Hepatocyte (in vitro differentiated cells): ENCODE results near the gene TADA3. TPM values are rescaled to one million over a fixed set of nuclear protein-coding genes. Genes with fewer than 3 reads are reported as not detected.

Source experiments
- DNase-seq: peaks from one replicate; pipeline ENCODE4 v3.0.0-alpha.2; 2016; ENCODE audit warnings: low spot score
- H2AFZ ChIP-seq: fragments of 200-600 bp; sonication (generic); 2 replicates; pipeline ENCODE4 v1.6.0; 2016; ENCODE audit warnings: antibody characterized with exemption, mild to moderate bottlenecking
- H3K27ac ChIP-seq: fragments of 200-600 bp; sonication (generic); 2 replicates; pipeline ENCODE4 v1.5.1; 2016; ENCODE audit warnings: mild to moderate bottlenecking
- H3K27me3 ChIP-seq: fragments of 200-600 bp; sonication (generic); 2 replicates; pipeline ENCODE4 v1.6.1; 2016
- H3K36me3 ChIP-seq: fragments of 200-600 bp; sonication (generic); replicated peaks from 2 replicates; pipeline ENCODE4 v1.5.1; 2016; ENCODE audit warnings: low read depth; ENCODE audit not compliant: insufficient read depth
- H3K4me1 ChIP-seq: fragments of 200-600 bp; sonication (generic); 2 replicates; pipeline ENCODE4 v1.5.1; 2016; ENCODE audit warnings: mild to moderate bottlenecking, moderate library complexity; ENCODE audit not compliant: insufficient read depth
- H3K4me2 ChIP-seq: fragments of 200-600 bp; sonication (generic); 2 replicates; pipeline ENCODE4 v1.6.0; 2016
- H3K4me3 ChIP-seq: fragments of 200-600 bp; sonication (generic); 2 replicates; pipeline ENCODE4 v1.5.1; 2016; ENCODE audit warnings: mild to moderate bottlenecking
- H3K79me2 ChIP-seq: fragments of 200-600 bp; sonication (generic); 2 replicates; pipeline ENCODE4 v1.6.0; 2017; ENCODE audit warnings: mild to moderate bottlenecking
- H3K9me2 ChIP-seq: fragments of 200-600 bp; sonication (generic); replicated peaks from 2 replicates; pipeline ENCODE4 v1.6.0; 2017; ENCODE audit warnings: mild to moderate bottlenecking; ENCODE audit not compliant: insufficient read depth
- H3K9me3 ChIP-seq: fragments of 200-600 bp; sonication (generic); 2 replicates; pipeline ENCODE4 v1.5.1; 2016; ENCODE audit warnings: low read depth, mild to moderate bottlenecking
- H4K20me1 ChIP-seq: fragments of 200-600 bp; sonication (generic); 2 replicates; pipeline ENCODE4 v1.6.0; 2016; ENCODE audit warnings: mild to moderate bottlenecking; ENCODE audit not compliant: insufficient read depth, poor library complexity, severe bottlenecking
- CTCF ChIP-seq: fragments of 200-600 bp; sonication (generic); IDR thresholded peaks from 2 replicates; pipeline ENCODE4 v1.5.1; 2016; ENCODE audit warnings: antibody characterized with exemption, mild to moderate bottlenecking; ENCODE audit not compliant: poor library complexity
- EZH2 ChIP-seq: fragments of 200-600 bp; sonication (generic); IDR thresholded peaks from 2 replicates; pipeline ENCODE4 v1.6.1; 2016; ENCODE audit warnings: antibody characterized with exemption, mild to moderate bottlenecking, borderline replicate concordance
- EZH2phosphoT487 ChIP-seq: fragments of 200-600 bp; sonication (generic); IDR thresholded peaks from one replicate; pipeline ENCODE4 v1.6.1; 2018; ENCODE audit warnings: antibody characterized with exemption, mild to moderate bottlenecking, low read depth, moderate library complexity; ENCODE audit not compliant: unreplicated experiment, severe bottlenecking
- WGBS: methylation state at CpG from one replicate; pipeline ENCODE4 v1.1.6; 2016; ENCODE audit warnings: low lambda C conversion rate; ENCODE audit errors: missing lambda C conversion rate; 5-methylcytosine and 5-hydroxymethylcytosine counted together
- polyA plus RNA-seq: library from polyadenylated mRNA; unstranded; fragments of >200 nt; fragmentation: Nextera tagmentation; extraction: Ambion mirVana; gene quantifications from 2 replicates; pipeline ENCODE4 v1.2.1, GENCODE V29; 2016
- total RNA-seq: library from RNA; depleted of rRNA; stranded (reverse); fragments of >200 nt; gene quantifications from 2 replicates; pipeline ENCODE4 v1.2.3, GENCODE V29; 2014

Gene TADA3
- total and polyA plus RNA-seq, 2 experiments from 2014 or later, result 61.2 to 65.5 TPM

- peak overlapping the region; percentile 32 for H2AFZ ChIP-seq
- H3K79me2 ChIP-seq, result no peaks in the 10 kb centered on the region
- H3K4me3 ChIP-seq, result peak overlapping the region; percentile 14
- WGBS, result 11% methylated on average over 18 of the region's 18 CpGs
- no peaks in the 10 kb centered on the region for H3K36me3 ChIP-seq
- no peaks in the 10 kb centered on the region for H3K27me3 ChIP-seq
- peaks cover 14% of the 10 kb centered on the region for H3K4me1 ChIP-seq
- H4K20me1 ChIP-seq, result no peaks in the 10 kb centered on the region
- no peak for DNase-seq
- H3K9me2 ChIP-seq, result no peaks in the 10 kb centered on the region
- peak overlapping the region; percentile 86 for H3K27ac ChIP-seq
- peak overlapping the region; percentile 93 for H3K4me2 ChIP-seq
- TF ChIP-seq CTCF (no peak), EZH2phosphoT487 (no peak), EZH2 (no peak)
- no peaks in the 10 kb centered on the region for H3K9me3 ChIP-seq
Measured at GRCh38 chr3:9810433-9810770, 18.1 kb upstream of the TADA3 start.

DNA sequence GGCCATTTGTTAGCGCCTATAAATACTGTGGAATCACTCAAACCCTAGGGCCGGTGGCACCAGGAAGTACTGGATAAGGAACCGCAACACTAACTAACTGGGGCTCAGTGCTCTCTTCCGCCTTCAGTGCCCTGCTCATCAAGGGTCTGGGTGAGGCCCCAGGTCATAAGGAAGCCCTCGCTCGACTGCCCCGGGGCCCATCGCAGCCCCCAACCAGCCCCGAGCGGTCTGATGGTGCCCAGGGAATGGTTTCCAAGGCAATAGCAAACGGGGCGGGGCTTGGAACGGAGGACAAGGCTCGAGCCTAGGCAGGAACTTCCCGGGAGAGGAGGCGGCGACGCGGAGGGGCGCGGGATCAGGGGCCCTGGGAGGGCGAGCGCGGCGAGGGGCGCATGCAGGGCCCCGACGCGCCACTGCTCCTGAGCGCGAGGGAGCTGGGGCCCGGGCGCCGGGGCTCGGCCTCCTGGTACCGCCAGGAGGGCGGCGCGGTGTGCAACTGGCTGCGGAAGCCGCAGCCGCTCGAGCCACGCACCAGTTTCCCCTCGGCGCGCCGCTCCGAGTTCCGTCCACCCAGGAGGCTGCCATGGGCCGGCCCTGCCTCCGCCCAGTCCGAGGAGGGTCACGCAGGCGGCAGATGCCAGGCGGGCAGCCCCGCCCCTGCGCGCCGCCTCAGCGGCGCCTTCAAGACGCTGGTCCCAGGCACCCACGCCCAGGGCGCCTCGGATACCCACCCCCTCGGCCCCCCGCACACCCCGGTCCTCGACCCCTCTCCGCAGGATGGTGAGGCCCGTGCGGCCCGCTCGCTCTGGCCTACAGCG, 17.6 kb upstream of the TADA3 start, which contains the start of gene TTLL3:
Gene TTLL3, plus strand, starts transcription at position 648 of the 818 bp plus-strand sequence. CDS start 400 bp downstream, outside the sequence.
- Histone ChIP-seq H3K4me2 (peak within 1 kb of the TSS; percentile 93), H3K9me2 (no peaks in the 10 kb centered on the region), H3K27me3 (no peaks in the 10 kb centered on the region), H3K79me2 (no peaks in the 10 kb centered on the region), H3K4me1 (peaks cover 14% of the 10 kb centered on the region), H3K4me3 (peak within 1 kb of the TSS; percentile 14), H3K36me3 (no peaks in the 10 kb centered on the region), H4K20me1 (no peaks in the 10 kb centered on the region), H2AFZ (peak within 1 kb of the TSS; percentile 32), H3K9me3 (no peaks in the 10 kb centered on the region), H3K27ac (peak within 1 kb of the TSS; percentile 86)
- WGBS, result 2% methylated on average over 30 of the region's 76 CpGs
- TF ChIP-seq EZH2 (no peak), CTCF (no peak), EZH2phosphoT487 (no peak)
- DNase-seq, result peak; percentile 83

DNA sequence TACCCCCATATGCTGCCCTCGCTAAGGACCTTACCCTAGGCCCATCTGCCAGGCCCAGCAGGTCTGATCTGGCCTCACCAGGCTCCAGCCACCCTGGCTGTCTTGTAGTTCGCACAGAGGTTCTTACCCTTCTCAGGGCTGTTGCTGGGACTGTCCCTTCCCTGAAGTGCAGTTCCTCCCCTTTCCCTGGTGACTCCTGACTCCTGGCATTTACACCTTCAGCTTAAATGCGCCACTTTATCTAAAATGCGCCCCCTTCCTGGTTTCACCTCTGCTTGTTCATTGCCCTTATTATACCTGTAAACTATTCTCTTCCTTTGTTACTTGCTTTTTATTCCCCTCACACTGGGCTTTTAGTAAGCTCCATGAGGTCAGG, 17.0 kb upstream of the TADA3 start:
- no peaks in the 10 kb centered on the region for H3K79me2 ChIP-seq
- DNase-seq, result peak; percentile 37
- peak overlapping the region; percentile 32 for H2AFZ ChIP-seq
- peak overlapping the region; percentile 86 for H3K27ac ChIP-seq
- peak overlapping the region; percentile 93 for H3K4me2 ChIP-seq
- WGBS, result 81% methylated on average over 4 of the region's 4 CpGs
- no peaks in the 10 kb centered on the region for H3K36me3 ChIP-seq
- no peaks in the 10 kb centered on the region for H4K20me1 ChIP-seq
- H3K9me2 ChIP-seq, result no peaks in the 10 kb centered on the region
- peak overlapping the region; percentile 14 for H3K4me3 ChIP-seq
- no peaks in the 10 kb centered on the region for H3K27me3 ChIP-seq
- no peaks in the 10 kb centered on the region for H3K9me3 ChIP-seq
- TF ChIP-seq EZH2phosphoT487 (no peak), CTCF (no peak)
- H3K4me1 ChIP-seq, result peaks cover 14% of the 10 kb centered on the region
